H9 (cell line): ENCODE results near the gene RIC8A. TPM values are rescaled to one million over a fixed set of nuclear protein-coding genes. Genes with fewer than 3 reads are reported as not detected.

Experiments
- DNase-seq: peaks from one replicate; pipeline ENCODE4 v3.0.0-alpha.2; 2017
- H2AFZ ChIP-seq: one replicate; pipeline ENCODE4 v1.6.1; 2013; ENCODE audit warnings: mild to moderate bottlenecking, low read length, control low read depth, moderate library complexity
- H2AK5ac ChIP-seq: 2 replicates; pipeline ENCODE4 v1.6.1; 2013; ENCODE audit warnings: low read length, control low read depth, mixed read lengths; ENCODE audit not compliant: insufficient read length
- H2BK120ac ChIP-seq: one replicate; pipeline ENCODE4 v1.6.1; 2013; ENCODE audit warnings: low read depth, mild to moderate bottlenecking, low read length, control low read depth, inconsistent platforms; ENCODE audit not compliant: poor library complexity, severe bottlenecking
- H2BK12ac ChIP-seq: 2 replicates; pipeline ENCODE4 v1.6.1; 2013; ENCODE audit warnings: low read length, control low read depth, mixed read lengths, low read depth; ENCODE audit not compliant: insufficient read length
- H2BK15ac ChIP-seq: 2 replicates; pipeline ENCODE4 v1.6.1; 2013; ENCODE audit warnings: low read depth, low read length, control low read depth
- H2BK20ac ChIP-seq: one replicate; pipeline ENCODE4 v1.6.1; 2013; ENCODE audit warnings: low read depth, mild to moderate bottlenecking, low read length, control low read depth, inconsistent platforms; ENCODE audit not compliant: poor library complexity, severe bottlenecking
- H2BK5ac ChIP-seq: 2 replicates; pipeline ENCODE4 v1.6.1; 2013; ENCODE audit warnings: low read length, control low read depth, mixed read lengths; ENCODE audit not compliant: insufficient read length
- H3K14ac ChIP-seq: 2 replicates; pipeline ENCODE4 v1.6.1; 2013; ENCODE audit warnings: low read length, control low read depth; ENCODE audit not compliant: insufficient read depth
- H3K18ac ChIP-seq: 2 replicates; pipeline ENCODE4 v1.6.1; 2013; ENCODE audit warnings: low read depth, mild to moderate bottlenecking, mixed read lengths, low read length, control low read depth; ENCODE audit not compliant: insufficient read length
- H3K23ac ChIP-seq: 2 replicates; pipeline ENCODE4 v1.6.1; 2013; ENCODE audit warnings: low read length, control low read depth, mixed read lengths, low read depth; ENCODE audit not compliant: insufficient read length
- H3K23me2 ChIP-seq: 2 replicates; pipeline ENCODE4 v1.6.1; 2013; ENCODE audit warnings: low read depth, mild to moderate bottlenecking, mixed read lengths, low read length, control low read depth; ENCODE audit not compliant: insufficient read length, poor library complexity, severe bottlenecking
- H3K27ac ChIP-seq: 2 replicates; pipeline ENCODE4 v1.5.1; 2013; ENCODE audit warnings: low read length, control low read depth, mixed read lengths, low read depth; ENCODE audit not compliant: insufficient read length
- H3K27me3 ChIP-seq: 2 replicates; pipeline ENCODE4 v1.6.1; 2013; ENCODE audit warnings: low read length, control low read depth, inconsistent platforms; ENCODE audit not compliant: insufficient read depth
- H3K4ac ChIP-seq: 2 replicates; pipeline ENCODE4 v1.6.1; 2013; ENCODE audit warnings: low read depth, mild to moderate bottlenecking, control low read depth, inconsistent platforms, low read length, moderate library complexity
- H3K4me1 ChIP-seq: 2 replicates; pipeline ENCODE4 v1.6.1; 2013; ENCODE audit warnings: low read length, control low read depth, inconsistent platforms; ENCODE audit not compliant: insufficient read depth
- H3K4me2 ChIP-seq: 2 replicates; pipeline ENCODE4 v1.6.1; 2013; ENCODE audit warnings: low read length, control low read depth, mixed read lengths; ENCODE audit not compliant: insufficient read length, insufficient read depth
- H3K56ac ChIP-seq: 2 replicates; pipeline ENCODE4 v1.6.1; 2013; ENCODE audit warnings: low read depth, mild to moderate bottlenecking, mixed read lengths, low read length, control low read depth; ENCODE audit not compliant: insufficient read length
- H3K79me1 ChIP-seq: 2 replicates; pipeline ENCODE4 v1.6.1; 2013; ENCODE audit warnings: low read depth, mild to moderate bottlenecking, moderate library complexity, low read length, control low read depth, inconsistent platforms; ENCODE audit not compliant: insufficient read depth, poor library complexity, severe bottlenecking
- H3K79me2 ChIP-seq: 2 replicates; pipeline ENCODE4 v1.6.1; 2013; ENCODE audit warnings: low read length, control low read depth, inconsistent platforms; ENCODE audit not compliant: insufficient read depth
- H3K9ac ChIP-seq: 2 replicates; pipeline ENCODE4 v1.6.1; 2013; ENCODE audit warnings: low read length, control low read depth, mixed read lengths; ENCODE audit not compliant: insufficient read length; ENCODE audit errors: extremely low read depth
- H3K9me3 ChIP-seq: one replicate; pipeline ENCODE4 v1.6.1; 2013; ENCODE audit warnings: low read depth, low read length, inconsistent platforms; ENCODE audit not compliant: control insufficient read depth
- H3T11ph ChIP-seq: one replicate; pipeline ENCODE4 v1.6.1; 2013; ENCODE audit warnings: mild to moderate bottlenecking, low read length, control low read depth, inconsistent platforms
- H4K20me1 ChIP-seq: one replicate; pipeline ENCODE4 v1.6.1; 2013; ENCODE audit not compliant: control insufficient read depth, insufficient read length, insufficient read depth
- H4K5ac ChIP-seq: 2 replicates; pipeline ENCODE4 v1.6.1; 2013; ENCODE audit warnings: low read depth, mild to moderate bottlenecking, mixed read lengths, low read length, control low read depth; ENCODE audit not compliant: insufficient read length
- H4K8ac ChIP-seq: replicated peaks from 2 replicates; pipeline ENCODE4 v1.6.1; 2013; ENCODE audit warnings: low read length, control low read depth, mixed read lengths, low read depth; ENCODE audit not compliant: insufficient read length
- H4K91ac ChIP-seq: 2 replicates; pipeline ENCODE4 v1.6.1; 2013; ENCODE audit warnings: low read depth, mild to moderate bottlenecking, moderate library complexity, mixed read lengths, low read length, control low read depth; ENCODE audit not compliant: insufficient read length
- H3K27ac Mint-ChIP-seq, 3 experiments: 2 replicates in 2 of 3; 3 replicates in 1 of 3; pipeline ENCODE4 v1.8.0; 2020 to 2021; ENCODE audit warnings: mixed read lengths in 3 of 3, mild to moderate bottlenecking in 1 of 3, moderate library complexity in 1 of 3
- H3K27me3 Mint-ChIP-seq: 2 replicates; pipeline ENCODE4 v1.8.0; 2021; ENCODE audit warnings: low read depth, mild to moderate bottlenecking, moderate library complexity, mixed read lengths
- H3K36me3 Mint-ChIP-seq, 3 experiments: 2 replicates in 2 of 3; 3 replicates in 1 of 3; pipeline ENCODE4 v1.8.0; 2020 to 2021; ENCODE audit warnings: low read depth in 3 of 3, mixed read lengths in 3 of 3; ENCODE audit not compliant: insufficient read depth in 1 of 3
- H3K4me1 Mint-ChIP-seq, 2 experiments: 2 replicates each; pipeline ENCODE4 v1.8.0; 2020; ENCODE audit warnings: mixed read lengths in 2 of 2
- H3K4me3 Mint-ChIP-seq, 2 experiments: 2 replicates in 1 of 2; 3 replicates in 1 of 2; pipeline ENCODE4 v1.8.0; 2020 to 2021; ENCODE audit warnings: mild to moderate bottlenecking in 2 of 2, mixed read lengths in 2 of 2, moderate library complexity in 1 of 2
- H3K9me3 Mint-ChIP-seq, 2 experiments: 2 replicates in 1 of 2; 3 replicates in 1 of 2; pipeline ENCODE4 v1.8.0; 2020; ENCODE audit warnings: mild to moderate bottlenecking in 2 of 2, mixed read lengths in 2 of 2, moderate library complexity in 1 of 2
- WGBS: extraction: QIAGEN DNeasy Blood & Tissue Kit; methylation state at CpG from one replicate; pipeline ENCODE4 v1.1.7; 2013; ENCODE audit warnings: missing lambda C conversion rate, low lambda C conversion rate, mixed read lengths; ENCODE audit not compliant: insufficient read length; ENCODE audit errors: extremely low coverage; 5-methylcytosine and 5-hydroxymethylcytosine counted together
- total RNA-seq: library from RNA; stranded (reverse); gene quantifications from 2 replicates; pipeline ENCODE4 v1.2.1, GENCODE V29; 2021
- TF ChIP-seq, protein P1 (sequence below): fragments of 200-600 bp; sonication (generic); conservative IDR thresholded peaks from 3 replicates; pipeline ENCODE4 v1.8.0; 2021; ENCODE audit warnings: antibody characterized with exemption, mild to moderate bottlenecking

Gene RIC8A
- total RNA-seq, 1 experiment from 2014 or later: 94.9 TPM

DNA sequence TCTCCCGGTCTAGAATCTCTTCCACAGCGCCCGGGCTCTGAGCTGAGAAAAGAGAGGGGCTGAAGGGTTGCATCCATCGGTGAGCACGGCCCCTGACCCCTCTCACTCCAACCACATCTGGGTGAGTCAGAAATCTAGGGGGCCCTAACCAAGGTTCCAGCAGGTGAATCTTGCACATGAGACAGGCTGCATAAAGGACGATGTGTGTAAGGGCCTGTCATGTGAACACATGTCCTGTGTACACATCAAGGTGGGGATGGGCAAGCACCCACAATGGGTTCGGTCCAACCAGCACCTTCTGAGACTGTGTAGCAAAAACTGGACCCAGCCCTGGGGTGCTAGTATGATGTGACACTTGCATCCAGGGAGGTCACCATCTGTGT, 1.5 kb upstream of the RIC8A start:
- Histone ChIP-seq H4K91ac (no peak overlapping the region), H3K27me3 (no peaks in the 10 kb centered on the region), H3K23ac (no peak overlapping the region), H3K14ac (no peak overlapping the region), H3K27ac (no peak overlapping the region), H4K8ac (no peak overlapping the region), H2BK120ac (no peak overlapping the region), H4K20me1 (no peaks in the 10 kb centered on the region), H3K18ac (no peak overlapping the region), H3K9me3 (no peaks in the 10 kb centered on the region), H2BK5ac (no peak overlapping the region), H3K4me1 (no peaks in the 10 kb centered on the region; the same call in 1 of the 2 replicates), H3K79me1 (peaks cover 5% of the 10 kb centered on the region), H2BK12ac (no peak overlapping the region), H3K79me2 (no peaks in the 10 kb centered on the region; the same call in 1 of the 2 replicates), H2BK15ac (no peak overlapping the region), H2AFZ (no peak overlapping the region), H3K4me2 (peak overlapping the region; percentile 80), H3T11ph (no peak overlapping the region), H4K5ac (no peak overlapping the region), H3K9ac (peak overlapping the region; percentile 78), H2BK20ac (no peak overlapping the region), H3K4ac (no peak overlapping the region), H3K23me2 (peaks cover 21% of the 10 kb centered on the region), H2AK5ac (no peak overlapping the region), H3K56ac (no peak overlapping the region)
- Mint-ChIP-seq H3K4me1 (peaks cover 5 to 17% of the 10 kb centered on the region in 2 experiments), H3K27me3 (no peaks in the 10 kb centered on the region; the same call in 1 of the 2 replicates), H3K27ac (peak overlapping the region in 1 of 3 experiments; percentile 65; a peak in 1 of 7 replicates), H3K9me3 (no peaks in the 10 kb centered on the region; a peak in 1 of 5 replicates), H3K4me3 (peak overlapping the region; percentile 93 to 97), H3K36me3 (peaks cover 15 to 49% (median 39%) of the 10 kb centered on the region in 3 experiments)
- no peak for DNase-seq
- TF ChIP-seq, protein P1, sequence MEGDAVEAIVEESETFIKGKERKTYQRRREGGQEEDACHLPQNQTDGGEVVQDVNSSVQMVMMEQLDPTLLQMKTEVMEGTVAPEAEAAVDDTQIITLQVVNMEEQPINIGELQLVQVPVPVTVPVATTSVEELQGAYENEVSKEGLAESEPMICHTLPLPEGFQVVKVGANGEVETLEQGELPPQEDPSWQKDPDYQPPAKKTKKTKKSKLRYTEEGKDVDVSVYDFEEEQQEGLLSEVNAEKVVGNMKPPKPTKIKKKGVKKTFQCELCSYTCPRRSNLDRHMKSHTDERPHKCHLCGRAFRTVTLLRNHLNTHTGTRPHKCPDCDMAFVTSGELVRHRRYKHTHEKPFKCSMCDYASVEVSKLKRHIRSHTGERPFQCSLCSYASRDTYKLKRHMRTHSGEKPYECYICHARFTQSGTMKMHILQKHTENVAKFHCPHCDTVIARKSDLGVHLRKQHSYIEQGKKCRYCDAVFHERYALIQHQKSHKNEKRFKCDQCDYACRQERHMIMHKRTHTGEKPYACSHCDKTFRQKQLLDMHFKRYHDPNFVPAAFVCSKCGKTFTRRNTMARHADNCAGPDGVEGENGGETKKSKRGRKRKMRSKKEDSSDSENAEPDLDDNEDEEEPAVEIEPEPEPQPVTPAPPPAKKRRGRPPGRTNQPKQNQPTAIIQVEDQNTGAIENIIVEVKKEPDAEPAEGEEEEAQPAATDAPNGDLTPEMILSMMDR: no peak
- WGBS: no CpG with 5 or more reads among the region's 7 CpGs
